Right hindlimb (tissue), 1 donor: Measurements from ENCODE around the gene CST8.

Experiments
- DNase-seq: peaks from one replicate; pipeline ENCODE4 v3.0.0-alpha.2; 2018

The CST8 gene

DNA sequence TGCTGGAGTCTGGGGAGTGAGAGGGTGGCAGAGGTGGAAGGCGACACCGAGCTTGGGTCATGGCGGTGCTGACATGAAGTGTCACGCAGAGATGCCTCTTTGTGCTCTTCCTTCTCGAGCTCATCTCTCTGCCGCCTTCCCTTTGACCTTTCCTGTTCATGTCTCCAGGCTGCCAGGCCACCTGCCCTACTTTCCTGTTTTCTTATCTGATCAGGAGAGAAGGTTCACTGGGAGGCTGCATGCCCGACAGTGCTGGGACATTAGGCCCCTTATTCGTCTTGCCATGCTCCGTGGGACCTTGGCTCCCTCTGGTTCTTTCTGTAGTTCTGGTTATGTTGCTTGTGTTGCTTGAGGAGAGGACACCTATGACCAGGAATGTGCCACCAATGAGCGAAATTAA, 33.2 kb downstream of the CST8 start:
- no peak for DNase-seq

DNA sequence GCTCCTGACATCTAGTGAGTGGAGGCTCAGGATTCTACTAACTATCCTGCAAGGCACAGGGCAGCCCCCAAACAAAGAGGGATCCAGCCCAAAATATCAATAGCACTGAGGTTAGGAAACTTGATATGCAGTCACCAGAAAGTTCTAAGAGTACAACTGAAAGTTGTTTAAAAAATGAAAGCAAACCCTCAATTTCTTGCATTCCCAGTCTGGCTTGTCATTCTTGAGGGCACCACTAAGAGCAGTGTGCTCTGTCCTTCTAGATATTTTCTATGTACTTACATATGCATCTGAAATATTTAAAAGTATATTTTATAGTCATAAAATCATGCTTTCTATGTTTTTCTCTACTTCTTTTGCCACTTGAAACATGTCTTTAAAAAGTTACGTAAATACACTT, 35.9 kb downstream of the CST8 start:
- no peak for DNase-seq

DNA sequence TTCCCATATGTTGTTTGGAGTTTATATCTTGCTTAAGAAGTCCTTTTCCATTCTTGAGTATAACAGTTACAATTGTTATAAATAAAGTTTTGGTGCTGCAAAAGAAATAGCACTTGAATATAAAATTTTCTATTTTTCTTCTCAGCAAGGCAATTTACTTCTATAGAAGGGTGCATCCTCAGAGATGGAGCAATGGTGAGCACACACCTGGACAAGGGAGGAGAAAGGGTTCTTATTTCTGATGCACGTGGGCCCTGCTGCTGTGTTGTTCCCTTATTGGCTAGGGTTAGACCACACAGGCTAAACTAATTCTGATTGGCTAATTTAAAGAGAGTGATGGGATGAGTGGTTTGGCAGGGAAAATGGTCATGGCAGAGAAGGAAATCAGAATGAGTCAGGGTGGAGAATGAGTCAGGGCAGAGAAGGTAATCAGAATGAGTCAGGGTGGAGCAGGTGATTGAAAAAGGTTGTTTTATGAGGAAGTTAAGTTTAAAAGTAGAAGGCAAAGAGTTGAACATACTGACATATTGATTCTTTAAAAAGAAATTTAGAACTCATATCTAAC, 38.0 kb downstream of the CST8 start:
- no peak for DNase-seq

DNA sequence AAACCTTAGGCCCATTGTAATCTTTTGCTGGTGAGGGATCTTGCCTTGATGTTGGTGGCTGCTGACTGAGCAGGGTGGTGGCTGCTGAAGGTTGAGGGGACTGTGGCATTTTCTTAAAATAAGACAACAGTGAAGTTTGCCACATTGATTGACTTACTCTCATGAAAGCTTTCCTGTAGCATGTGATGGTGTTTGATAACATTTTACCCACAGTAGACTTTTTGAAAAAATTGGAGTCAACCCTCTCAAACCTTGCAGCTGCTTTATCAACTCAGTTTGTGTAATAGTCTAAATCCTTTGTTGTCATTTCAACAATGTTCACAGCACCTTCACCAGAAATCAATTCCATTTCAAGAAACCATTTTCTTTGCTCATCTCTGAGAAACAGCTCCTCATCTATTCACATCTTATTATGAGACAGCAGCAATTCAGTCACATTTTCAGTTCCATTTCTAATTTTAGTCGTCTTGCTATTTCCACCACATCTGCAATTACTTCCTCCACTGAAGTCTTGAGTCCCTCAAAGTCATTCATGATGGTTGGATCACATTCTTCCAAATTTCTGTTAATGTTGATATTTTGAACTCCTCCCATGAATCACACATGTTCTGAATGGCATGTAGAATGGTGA, 40.1 kb downstream of the CST8 start:
- DNase-seq = no peak

DNA sequence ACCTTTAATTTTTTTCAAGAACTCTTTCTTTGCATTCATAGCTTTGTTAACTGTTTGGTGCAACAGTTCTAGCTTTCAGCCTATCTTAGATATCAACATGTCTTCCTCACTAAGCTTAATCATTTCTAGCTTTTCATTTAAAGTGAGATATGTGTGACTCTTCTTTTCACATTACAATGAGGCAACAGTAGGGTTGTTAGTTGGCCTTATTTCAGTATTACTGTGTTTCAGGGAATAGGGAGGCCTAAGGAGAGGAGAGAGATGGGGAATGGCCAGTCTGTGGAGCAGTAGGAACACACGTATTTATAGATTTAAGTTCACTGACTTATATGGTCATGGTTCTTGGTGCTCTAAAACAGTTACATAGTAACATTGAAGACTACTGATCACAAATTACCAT, 41.6 kb downstream of the CST8 start:
- no peak for DNase-seq

- no peak for DNase-seq
Measured at GRCh38 chr20:23533161-23533560, 42.2 kb downstream of the CST8 start.

GRCh38 chr20:23534801-23535593, 44.1 kb downstream of the CST8 start:
- DNase-seq = no peak

GRCh38 chr20:23536328-23536974, 45.5 kb downstream of the CST8 start:
- DNase-seq = no peak

DNA sequence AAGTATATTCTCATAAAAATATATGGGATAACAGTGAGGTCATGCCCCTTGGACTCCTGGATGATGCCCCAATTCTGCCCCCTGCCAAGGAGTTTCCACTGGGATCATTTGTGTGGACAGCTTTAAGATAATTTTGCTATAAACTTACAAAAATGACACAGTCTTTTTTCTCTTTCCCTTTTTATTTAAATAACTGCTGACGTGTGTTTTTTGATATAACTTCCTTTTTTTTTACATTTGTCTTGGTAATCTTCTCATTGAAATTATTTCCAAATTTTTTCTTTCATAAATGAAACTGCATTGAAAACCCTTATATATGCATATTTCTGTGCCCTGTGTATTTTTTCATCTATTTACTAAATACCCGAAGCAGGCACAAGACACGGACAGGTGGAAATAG, 46.1 kb downstream of the CST8 start:
- DNase-seq = no peak

GRCh38 chr20:23540624-23541023, 49.7 kb downstream of the CST8 start:
- no peak for DNase-seq

DNA sequence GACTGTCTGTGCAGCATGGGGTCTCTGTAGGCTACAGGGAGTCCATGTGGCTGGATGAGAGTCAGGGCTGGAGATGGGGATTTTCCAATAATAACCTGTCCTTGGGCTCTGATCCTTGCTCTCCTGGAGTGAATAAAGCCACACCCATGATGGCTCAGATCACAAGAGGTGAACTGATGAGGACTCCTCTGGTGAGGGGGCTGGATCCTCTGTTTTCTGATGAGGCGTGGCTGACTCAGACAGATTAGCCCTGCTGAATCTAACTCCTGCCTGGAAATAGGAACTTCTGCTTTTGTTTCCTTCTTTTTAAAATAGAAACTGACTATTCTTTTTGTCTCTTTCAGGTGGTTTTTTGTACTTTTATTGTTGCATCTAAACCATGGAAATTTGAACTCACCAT, 50.4 kb downstream of the CST8 start:
- no peak for DNase-seq

- no peak for DNase-seq
Measured at GRCh38 chr20:23541776-23542175, 50.9 kb downstream of the CST8 start.

GRCh38 chr20:23542801-23543200, 51.9 kb downstream of the CST8 start:
- DNase-seq = no peak

- no peak for DNase-seq
Measured at GRCh38 chr20:23544133-23544532, 53.2 kb downstream of the CST8 start.
